Measurements from ENCODE around the gene C10orf120. TPM values are rescaled to one million over a fixed set of nuclear protein-coding genes. Genes with fewer than 3 reads are reported as not detected.

The C10orf120 gene
- total and polyA plus RNA-seq, 3 experiments from 2014 or later = not detected

DNA sequence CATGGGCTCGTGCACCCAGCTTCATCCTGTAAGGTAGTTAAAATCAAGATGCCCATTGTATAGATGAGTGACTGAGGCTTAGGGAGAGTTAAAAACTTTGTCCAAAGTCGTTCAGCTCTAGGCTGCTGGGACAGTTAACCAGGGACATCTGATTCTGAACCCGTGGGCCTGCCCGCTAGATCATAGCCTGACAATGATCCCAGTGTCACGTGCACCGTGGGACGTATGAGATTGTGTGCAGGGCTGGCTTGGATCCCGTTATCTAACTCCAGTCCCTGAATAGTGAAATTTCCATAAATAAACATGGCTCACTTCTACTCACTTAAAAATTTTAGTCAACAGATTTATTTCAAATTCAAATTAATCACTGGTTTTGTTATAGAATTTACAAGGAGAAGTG is 24.9 kb downstream of the C10orf120 start:
- POLR2A ChIA-PET = no interaction called here
- H3K27ac ChIP-seq (ENCODE audit: low read depth, low read length) = no peak overlapping the region
- no peak for DNase-seq
- no peak overlapping the region for H3K27ac Mint-ChIP-seq
- H3K4me1 ChIP-seq (ENCODE audit: insufficient read depth, low read length) = no peaks in the 10 kb centered on the region
- H3K36me3 Mint-ChIP-seq = no peaks in the 10 kb centered on the region
- peaks cover 0 to 2% (median 2%) of the 10 kb centered on the region in 5 donors for H3K9me3 Mint-ChIP-seq
- H3K9me3 ChIP-seq (ENCODE audit: low read length) = no peaks in the 10 kb centered on the region
- no peaks in the 10 kb centered on the region for H3K27me3 ChIP-seq (ENCODE audit: insufficient read depth, low read length, poor library complexity, severe bottlenecking)
- no peak overlapping the region for H3K4me3 Mint-ChIP-seq
- CTCF ChIA-PET = no interaction called here
- H3K27me3 Mint-ChIP-seq = peaks cover 24 to 53% of the 10 kb centered on the region in 2 donors
- H3K36me3 ChIP-seq (ENCODE audit: insufficient read depth, low read length) = no peaks in the 10 kb centered on the region
- no peak overlapping the region for H3K4me3 ChIP-seq (ENCODE audit: low read length)
- no peaks in the 10 kb centered on the region for H3K4me1 Mint-ChIP-seq

DNA sequence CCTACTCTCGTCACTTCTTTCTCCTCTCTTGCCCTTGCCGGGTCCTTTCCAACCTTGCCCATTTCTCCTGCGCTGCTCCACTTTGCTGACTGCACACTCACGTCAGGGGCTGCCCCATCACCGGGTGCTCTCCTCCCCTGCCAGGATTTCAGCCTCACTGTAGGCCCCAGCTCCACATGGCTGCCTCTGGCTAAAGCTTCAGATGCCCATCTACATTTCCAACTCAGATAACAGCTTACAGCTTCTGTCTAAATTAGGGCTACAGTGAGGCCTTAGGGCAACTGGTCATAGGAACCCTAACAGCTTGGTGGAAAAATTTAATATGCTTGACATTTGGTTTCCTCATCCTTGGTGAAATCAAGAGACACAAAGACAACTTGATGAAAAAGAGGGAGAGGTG is 25.9 kb downstream of the C10orf120 start:
- DNase-seq = no peak
- Histone ChIP-seq H3K27ac (ENCODE audit: low read depth, low read length) (no peak overlapping the region), H3K27me3 (ENCODE audit: insufficient read depth, low read length, poor library complexity, severe bottlenecking) (no peaks in the 10 kb centered on the region)

GRCh38 chr10:122673269-122673668 is 26.4 kb downstream of the C10orf120 start:
- Mint-ChIP-seq H3K4me3 (no peak overlapping the region), H3K27ac (no peak overlapping the region)
- POLR2A ChIA-PET = no interaction called here

More for the DNA sequence above, 25.9 kb downstream of the C10orf120 start:
- Histone ChIP-seq H3K9me3 (ENCODE audit: low read length) (no peaks in the 10 kb centered on the region), H3K4me3 (ENCODE audit: low read length) (no peak overlapping the region), H3K36me3 (ENCODE audit: insufficient read depth, low read length) (no peaks in the 10 kb centered on the region), H3K4me1 (ENCODE audit: insufficient read depth, low read length) (no peaks in the 10 kb centered on the region)
- POLR2A ChIA-PET = no interaction called here
- CTCF ChIA-PET = interaction anchor here (1.1 kb wide), 1 partner anchor 406 kb away, joined by 3 read pairs; no protein-coding TSS in a partner anchor
- Mint-ChIP-seq H3K27ac (no peak overlapping the region), H3K27me3 (peaks cover 19 to 53% of the 10 kb centered on the region in 2 donors), H3K4me3 (no peak overlapping the region), H3K9me3 (no peaks in the 10 kb centered on the region), H3K36me3 (no peaks in the 10 kb centered on the region), H3K4me1 (no peaks in the 10 kb centered on the region)

GRCh38 chr10:122672655-122673054 is 27.0 kb downstream of the C10orf120 start:
- H3K27me3 Mint-ChIP-seq = peaks cover 21 to 49% of the 10 kb centered on the region in 2 donors
- no peaks in the 10 kb centered on the region for H3K9me3 ChIP-seq (ENCODE audit: low read length)
- H3K27ac Mint-ChIP-seq = no peak overlapping the region

More at GRCh38 chr10:122673269-122673668, 26.4 kb downstream of the C10orf120 start:
- no peaks in the 10 kb centered on the region for H3K4me1 Mint-ChIP-seq
- Histone ChIP-seq H3K4me1 (ENCODE audit: insufficient read depth, low read length) (no peaks in the 10 kb centered on the region), H3K9me3 (ENCODE audit: low read length) (no peaks in the 10 kb centered on the region), H3K27me3 (ENCODE audit: insufficient read depth, low read length, poor library complexity, severe bottlenecking) (no peaks in the 10 kb centered on the region), H3K27ac (ENCODE audit: low read depth, low read length) (no peak overlapping the region), H3K36me3 (ENCODE audit: insufficient read depth, low read length) (no peaks in the 10 kb centered on the region), H3K4me3 (ENCODE audit: low read length) (no peak overlapping the region)
- H3K9me3 Mint-ChIP-seq = no peaks in the 10 kb centered on the region
- peaks cover 21 to 48% of the 10 kb centered on the region in 2 donors for H3K27me3 Mint-ChIP-seq
- no peak for DNase-seq
- CTCF ChIA-PET = interaction anchor here (1.1 kb wide), 1 partner anchor 405 kb away, joined by 3 read pairs; no protein-coding TSS in a partner anchor
- H3K36me3 Mint-ChIP-seq = no peaks in the 10 kb centered on the region

DNA sequence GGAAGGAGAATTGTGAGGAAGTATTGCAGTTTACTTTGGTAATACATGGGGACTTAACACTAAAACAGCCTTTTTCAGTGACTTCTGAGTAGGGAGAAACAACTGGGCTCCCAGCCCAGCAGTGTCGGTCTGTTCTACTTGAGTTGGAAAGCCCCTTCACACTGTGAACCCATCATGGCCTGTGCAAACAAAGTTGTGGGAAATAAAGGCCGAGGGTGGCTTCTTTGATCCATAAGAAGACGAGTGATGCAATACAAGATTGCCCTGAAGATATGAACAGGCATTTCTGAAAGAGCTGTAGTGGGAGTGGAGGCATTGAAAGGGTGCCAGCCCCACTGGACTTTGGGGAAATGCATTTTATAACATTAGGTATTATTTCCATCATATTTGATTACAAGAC is 28.3 kb downstream of the C10orf120 start:
- Histone ChIP-seq H3K4me1 (ENCODE audit: insufficient read depth, low read length) (no peaks in the 10 kb centered on the region), H3K9me3 (ENCODE audit: low read length) (no peaks in the 10 kb centered on the region), H3K27ac (ENCODE audit: low read depth, low read length) (no peak overlapping the region), H3K4me3 (ENCODE audit: low read length) (no peak overlapping the region), H3K27me3 (ENCODE audit: insufficient read depth, low read length, poor library complexity, severe bottlenecking) (no peaks in the 10 kb centered on the region), H3K36me3 (ENCODE audit: insufficient read depth, low read length) (no peaks in the 10 kb centered on the region)
- ChIA-PET POLR2A (no interaction called here), CTCF (no interaction called here)
- Mint-ChIP-seq H3K27me3 (peaks cover 16 to 44% of the 10 kb centered on the region in 2 donors), H3K27ac (no peak overlapping the region), H3K4me3 (no peak overlapping the region), H3K9me3 (no peaks in the 10 kb centered on the region), H3K4me1 (no peaks in the 10 kb centered on the region), H3K36me3 (no peaks in the 10 kb centered on the region)
- DNase-seq = no peak

More at GRCh38 chr10:122672655-122673054, 27.0 kb downstream of the C10orf120 start:
- H3K36me3 Mint-ChIP-seq = no peaks in the 10 kb centered on the region
- no peak overlapping the region for H3K4me3 Mint-ChIP-seq
- Histone ChIP-seq H3K27me3 (ENCODE audit: insufficient read depth, low read length, poor library complexity, severe bottlenecking) (no peaks in the 10 kb centered on the region), H3K4me3 (ENCODE audit: low read length) (no peak overlapping the region), H3K36me3 (ENCODE audit: insufficient read depth, low read length) (no peaks in the 10 kb centered on the region), H3K27ac (ENCODE audit: low read depth, low read length) (no peak overlapping the region), H3K4me1 (ENCODE audit: insufficient read depth, low read length) (no peaks in the 10 kb centered on the region)
- no peak for DNase-seq
- ChIA-PET CTCF (no interaction called here), POLR2A (no interaction called here)
- no peaks in the 10 kb centered on the region for H3K9me3 Mint-ChIP-seq
- H3K4me1 Mint-ChIP-seq = no peaks in the 10 kb centered on the region

GRCh38 chr10:122669842-122670241 is 29.8 kb downstream of the C10orf120 start:
- peaks cover 17 to 44% of the 10 kb centered on the region in 2 donors for H3K27me3 Mint-ChIP-seq
- no peaks in the 10 kb centered on the region for H3K9me3 Mint-ChIP-seq
- H3K4me3 Mint-ChIP-seq = no peak overlapping the region
- H3K4me1 Mint-ChIP-seq = no peaks in the 10 kb centered on the region
- Histone ChIP-seq H3K27me3 (ENCODE audit: insufficient read depth, low read length, poor library complexity, severe bottlenecking) (no peaks in the 10 kb centered on the region), H3K27ac (ENCODE audit: low read depth, low read length) (no peak overlapping the region), H3K9me3 (ENCODE audit: low read length) (no peaks in the 10 kb centered on the region), H3K4me3 (ENCODE audit: low read length) (no peak overlapping the region), H3K4me1 (ENCODE audit: insufficient read depth, low read length) (no peaks in the 10 kb centered on the region), H3K36me3 (ENCODE audit: insufficient read depth, low read length) (no peaks in the 10 kb centered on the region)
- CTCF ChIA-PET = no interaction called here
- H3K27ac Mint-ChIP-seq = no peak overlapping the region
- POLR2A ChIA-PET = no interaction called here
- no peaks in the 10 kb centered on the region for H3K36me3 Mint-ChIP-seq
- DNase-seq = no peak

- no peaks in the 10 kb centered on the region for H3K9me3 ChIP-seq (ENCODE audit: low read length)
Measured at GRCh38 chr10:122669045-122669444, 30.6 kb downstream of the C10orf120 start.

GRCh38 chr10:122665946-122666345 is 33.7 kb downstream of the C10orf120 start:
- H3K9me3 Mint-ChIP-seq = no peaks in the 10 kb centered on the region
- H3K4me3 Mint-ChIP-seq = no peak overlapping the region
- H3K4me1 ChIP-seq (ENCODE audit: insufficient read depth, low read length) = no peaks in the 10 kb centered on the region
- DNase-seq = no peak
- no peak overlapping the region for H3K4me3 ChIP-seq (ENCODE audit: low read length)
- no peaks in the 10 kb centered on the region for H3K4me1 Mint-ChIP-seq
- no peaks in the 10 kb centered on the region for H3K27me3 ChIP-seq (ENCODE audit: insufficient read depth, low read length, poor library complexity, severe bottlenecking)
- no peak overlapping the region for H3K27ac ChIP-seq (ENCODE audit: low read depth, low read length)
- H3K9me3 ChIP-seq (ENCODE audit: low read length) = no peaks in the 10 kb centered on the region
- H3K27me3 Mint-ChIP-seq = peaks cover 16 to 36% of the 10 kb centered on the region in 2 donors
- ChIA-PET CTCF (no interaction called here), POLR2A (no interaction called here)
- no peaks in the 10 kb centered on the region for H3K36me3 Mint-ChIP-seq
- no peaks in the 10 kb centered on the region for H3K36me3 ChIP-seq (ENCODE audit: insufficient read depth, low read length)
- no peak overlapping the region for H3K27ac Mint-ChIP-seq

More at GRCh38 chr10:122669045-122669444, 30.6 kb downstream of the C10orf120 start:
- ChIA-PET POLR2A (no interaction called here), CTCF (no interaction called here)
- Histone ChIP-seq H3K36me3 (ENCODE audit: insufficient read depth, low read length) (no peaks in the 10 kb centered on the region), H3K27me3 (ENCODE audit: insufficient read depth, low read length, poor library complexity, severe bottlenecking) (no peaks in the 10 kb centered on the region), H3K4me3 (ENCODE audit: low read length) (no peak overlapping the region), H3K27ac (ENCODE audit: low read depth, low read length) (no peak overlapping the region), H3K4me1 (ENCODE audit: insufficient read depth, low read length) (no peaks in the 10 kb centered on the region)
- no peaks in the 10 kb centered on the region for H3K36me3 Mint-ChIP-seq
- DNase-seq = no peak
- H3K4me1 Mint-ChIP-seq = no peaks in the 10 kb centered on the region
- H3K27me3 Mint-ChIP-seq = peaks cover 22 to 37% of the 10 kb centered on the region in 2 donors
- H3K27ac Mint-ChIP-seq = no peak overlapping the region
- no peak overlapping the region for H3K4me3 Mint-ChIP-seq
- H3K9me3 Mint-ChIP-seq = no peaks in the 10 kb centered on the region
